Measurements from ENCODE around the gene FUBP3. TPM values are rescaled to one million over a fixed set of nuclear protein-coding genes. Genes with fewer than 3 reads are reported as not detected.

Gene FUBP3
- polyA plus RNA-seq, 2 of the 4 experiments (the other 2 are of a cell fraction): 43.5 to 67.7 TPM

DNA sequence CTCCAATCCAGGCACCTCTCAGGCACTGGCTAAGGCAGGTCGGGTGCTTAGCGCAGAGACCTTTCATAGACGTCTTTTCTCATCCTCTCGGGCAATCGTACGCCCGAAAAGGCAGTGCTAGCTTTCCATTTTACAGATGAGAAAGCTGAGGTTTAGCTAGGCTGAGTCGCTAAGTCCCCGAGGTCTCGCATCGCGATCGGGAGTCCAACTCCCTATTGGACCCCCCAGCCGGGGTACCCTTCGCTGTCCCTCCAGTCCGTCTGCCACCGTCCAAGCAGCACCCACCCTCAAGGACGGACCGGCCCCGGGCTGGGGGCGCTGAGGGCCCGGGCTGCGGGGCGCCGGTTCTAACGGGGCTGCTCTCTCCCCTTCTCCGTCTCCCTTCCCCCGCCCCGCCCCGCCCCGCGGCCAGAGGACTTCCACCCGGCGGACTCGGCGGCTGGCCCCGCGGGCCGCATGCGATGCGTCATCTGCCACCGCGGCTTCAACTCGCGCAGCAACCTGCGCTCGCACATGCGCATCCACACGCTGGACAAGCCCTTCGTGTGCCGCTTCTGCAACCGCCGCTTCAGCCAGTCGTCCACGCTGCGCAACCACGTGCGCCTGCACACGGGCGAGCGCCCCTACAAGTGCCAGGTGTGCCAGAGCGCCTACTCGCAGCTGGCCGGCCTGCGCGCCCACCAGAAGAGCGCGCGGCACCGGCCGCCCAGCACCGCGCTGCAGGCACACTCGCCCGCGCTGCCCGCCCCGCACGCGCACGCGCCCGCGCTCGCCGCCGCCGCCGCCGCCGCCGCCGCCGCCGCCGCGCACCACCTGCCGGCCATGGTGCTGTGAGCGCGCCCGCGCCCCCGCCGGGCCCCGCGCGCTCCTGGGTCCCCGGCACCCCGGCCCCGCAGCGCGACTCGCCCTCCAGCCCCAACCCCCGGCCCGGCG lies 101.7 kb downstream of the FUBP3 start (continued):
- TF ChIP-seq, protein P1, sequence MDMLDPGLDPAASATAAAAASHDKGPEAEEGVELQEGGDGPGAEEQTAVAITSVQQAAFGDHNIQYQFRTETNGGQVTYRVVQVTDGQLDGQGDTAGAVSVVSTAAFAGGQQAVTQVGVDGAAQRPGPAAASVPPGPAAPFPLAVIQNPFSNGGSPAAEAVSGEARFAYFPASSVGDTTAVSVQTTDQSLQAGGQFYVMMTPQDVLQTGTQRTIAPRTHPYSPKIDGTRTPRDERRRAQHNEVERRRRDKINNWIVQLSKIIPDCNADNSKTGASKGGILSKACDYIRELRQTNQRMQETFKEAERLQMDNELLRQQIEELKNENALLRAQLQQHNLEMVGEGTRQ (IDR thresholded peaks at IDR 0.05): 0 out of 2 replicates have a peak, but pooled peaks have one; percentile 28
- TF ChIP-seq FOSL2 (IDR thresholded peaks at IDR 0.05) (no peak), FOSL2 (CRISPR knock-in tag; IDR thresholded peaks at IDR 0.05) (peak; percentile 84), POLR2A (IDR thresholded peaks at IDR 0.05; ENCODE audit: low read length) (peak; percentile 91), NR3C1 (IDR thresholded peaks at IDR 0.05) (no peak), PHF8 (IDR thresholded peaks at IDR 0.05; ENCODE audit: borderline replicate concordance, low read depth) (peak; percentile 3; the same call in 1 of the 2 replicates), HOXB5 (CRISPR knock-in tag; IDR thresholded peaks at IDR 0.05) (no peak), JUN (IDR thresholded peaks at IDR 0.05) (peak in 1 of 2 experiments; percentile 67; a peak in 2 of 5 replicates), EHMT2 (IDR thresholded peaks at IDR 0.05; ENCODE audit: low read depth) (no peak)
- TF ChIP-seq, protein P2, sequence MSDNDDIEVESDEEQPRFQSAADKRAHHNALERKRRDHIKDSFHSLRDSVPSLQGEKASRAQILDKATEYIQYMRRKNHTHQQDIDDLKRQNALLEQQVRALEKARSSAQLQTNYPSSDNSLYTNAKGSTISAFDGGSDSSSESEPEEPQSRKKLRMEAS (IDR thresholded peaks at IDR 0.05): peak; percentile 92
- TF ChIP-seq, protein P3, sequence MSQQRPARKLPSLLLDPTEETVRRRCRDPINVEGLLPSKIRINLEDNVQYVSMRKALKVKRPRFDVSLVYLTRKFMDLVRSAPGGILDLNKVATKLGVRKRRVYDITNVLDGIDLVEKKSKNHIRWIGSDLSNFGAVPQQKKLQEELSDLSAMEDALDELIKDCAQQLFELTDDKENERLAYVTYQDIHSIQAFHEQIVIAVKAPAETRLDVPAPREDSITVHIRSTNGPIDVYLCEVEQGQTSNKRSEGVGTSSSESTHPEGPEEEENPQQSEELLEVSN (IDR thresholded peaks at IDR 0.05; ENCODE audit: borderline replicate concordance, low read depth): peak; percentile 73; the same call in 1 of the 2 replicates
- TF ChIP-seq, protein P4, sequence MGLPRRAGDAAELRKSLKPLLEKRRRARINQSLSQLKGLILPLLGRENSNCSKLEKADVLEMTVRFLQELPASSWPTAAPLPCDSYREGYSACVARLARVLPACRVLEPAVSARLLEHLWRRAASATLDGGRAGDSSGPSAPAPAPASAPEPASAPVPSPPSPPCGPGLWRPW (IDR thresholded peaks at IDR 0.05): no peak
- TF ChIP-seq, protein P5, sequence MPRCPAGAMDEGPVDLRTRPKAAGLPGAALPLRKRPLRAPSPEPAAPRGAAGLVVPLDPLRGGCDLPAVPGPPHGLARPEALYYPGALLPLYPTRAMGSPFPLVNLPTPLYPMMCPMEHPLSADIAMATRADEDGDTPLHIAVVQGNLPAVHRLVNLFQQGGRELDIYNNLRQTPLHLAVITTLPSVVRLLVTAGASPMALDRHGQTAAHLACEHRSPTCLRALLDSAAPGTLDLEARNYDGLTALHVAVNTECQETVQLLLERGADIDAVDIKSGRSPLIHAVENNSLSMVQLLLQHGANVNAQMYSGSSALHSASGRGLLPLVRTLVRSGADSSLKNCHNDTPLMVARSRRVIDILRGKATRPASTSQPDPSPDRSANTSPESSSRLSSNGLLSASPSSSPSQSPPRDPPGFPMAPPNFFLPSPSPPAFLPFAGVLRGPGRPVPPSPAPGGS (IDR thresholded peaks at IDR 0.05): peak; percentile 41; the same call in 1 of the 3 replicates
- TF ChIP-seq, protein P6, sequence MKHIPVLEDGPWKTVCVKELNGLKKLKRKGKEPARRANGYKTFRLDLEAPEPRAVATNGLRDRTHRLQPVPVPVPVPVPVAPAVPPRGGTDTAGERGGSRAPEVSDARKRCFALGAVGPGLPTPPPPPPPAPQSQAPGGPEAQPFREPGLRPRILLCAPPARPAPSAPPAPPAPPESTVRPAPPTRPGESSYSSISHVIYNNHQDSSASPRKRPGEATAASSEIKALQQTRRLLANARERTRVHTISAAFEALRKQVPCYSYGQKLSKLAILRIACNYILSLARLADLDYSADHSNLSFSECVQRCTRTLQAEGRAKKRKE (CRISPR knock-in tag; IDR thresholded peaks at IDR 0.05; ENCODE audit: low read depth): peak; percentile 17; the same call in 1 of the 2 replicates

DNA sequence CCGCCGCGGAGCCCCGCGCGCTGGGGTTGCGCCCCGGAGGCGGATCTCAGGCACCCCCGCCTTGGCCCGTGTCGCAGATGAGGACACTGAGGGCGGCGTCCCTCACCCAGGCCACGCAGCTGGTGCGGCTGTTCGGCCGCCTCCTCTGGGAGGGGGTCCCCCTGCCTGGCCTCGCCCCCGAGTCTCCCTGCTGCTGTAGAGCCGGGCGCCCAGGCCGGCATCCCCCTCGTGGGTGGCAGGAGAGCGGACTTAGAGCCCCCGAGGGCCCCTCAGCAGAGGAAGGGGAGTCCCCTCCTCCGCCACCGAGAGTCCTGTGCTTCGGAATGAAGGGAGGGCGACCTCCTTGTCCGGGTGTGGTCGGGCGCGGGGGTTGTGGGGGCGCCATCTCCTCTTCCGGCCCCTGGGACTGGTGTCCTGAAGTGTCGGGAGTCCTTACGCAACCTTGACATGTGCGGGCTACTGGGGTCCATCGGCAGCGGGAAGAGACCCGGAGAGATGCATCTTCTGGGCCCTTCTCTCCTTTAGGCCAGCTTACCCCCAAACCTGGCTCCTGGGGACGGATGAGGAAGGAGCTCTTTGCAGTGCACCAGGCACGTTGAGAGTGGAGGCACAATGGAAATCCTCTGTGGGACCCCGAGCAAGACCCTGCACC lies 102.5 kb downstream of the FUBP3 start:
- peak; percentile 55 to 60 for ATAC-seq
- POLR2A ChIA-PET: interaction anchor here (1.8 kb wide), 2 partner anchors 11 kb away, joined by 4 to 7 read pairs; partner anchors contain the start of gene EXOSC2
- Histone ChIP-seq H3K4me3 (peak overlapping the region; percentile 85), H3K4me2 (peak overlapping the region; percentile 100), H3K27ac (peak overlapping the region; percentile 92), H3K9me3 (peaks cover 8% of the 10 kb centered on the region; the same call in 2 of the 3 replicates), H3K4me1 (peaks cover 6% of the 10 kb centered on the region; the same call in 2 of the 3 replicates)
- CTCF ChIA-PET: interaction anchor here (0.6 to 15.9 kb wide), 50 partner anchors 8 to 463 kb away, joined by 3 to 453 read pairs (median 5); partner anchors contain the start of genes EXOSC2 and PRDM12
- peak in 1 of 2 experiments; percentile 42 for DNase-seq (ENCODE audit: low read depth in 1 of 2, low spot score in 1 of 2)
- FAIRE-seq: no peak
- 3% methylated on average over 15 of the region's 45 CpGs for WGBS (ENCODE audit: missing lambda C conversion rate)
- TF ChIP-seq FOXS1 (CRISPR knock-in tag; IDR thresholded peaks at IDR 0.05): no peak
- TF ChIP-seq NFE2L2 (conservative IDR thresholded peaks at IDR 0.05; ENCODE audit: low read length): no peak
- TF ChIP-seq CEBPB (IDR thresholded peaks at IDR 0.05): peak in 1 of 2 experiments; percentile 60; a peak in 1 of 4 replicates
- TF ChIP-seq, protein P5 (IDR thresholded peaks at IDR 0.05): 0 out of 3 replicates have a peak, but pooled peaks have one; percentile 2
- TF ChIP-seq PHF8 (IDR thresholded peaks at IDR 0.05; ENCODE audit: borderline replicate concordance, low read depth): peak; percentile 20; the same call in 1 of the 2 replicates

All from A549 (cell line).